Upper lobe of left lung (tissue), 6 donors: Measurements from ENCODE around the gene ATP6V1F. TPM values are rescaled to one million over a fixed set of nuclear protein-coding genes. Genes with fewer than 3 reads are reported as not detected.

ENCODE experiments used
- ATAC-seq, 2 donors: fragments of 200-7000 bp; cut with Tn5 transposase; one replicate each; pipeline ENCODE4 v1.9.1; 2022; ENCODE audit warnings: mild to moderate bottlenecking in 2 of 2, moderate library complexity in 2 of 2; ENCODE audit not compliant: low FRiP score in 2 of 2
- DNase-seq, 2 donors: peaks; one replicate each; pipeline ENCODE4 v3.0.0-alpha.2; 2019 to 2020
- H3K27ac ChIP-seq, 4 donors: fragments of 200-600 bp; sonication (generic); one replicate each; pipeline ENCODE4 v1.5.1; 2016 to 2019
- H3K27me3 ChIP-seq, 4 donors: fragments of 200-600 bp; sonication (generic); one replicate each; pipeline ENCODE4 v1.5.1; 2017 to 2019
- H3K36me3 ChIP-seq, 4 donors: fragments of 200-600 bp; sonication (generic); one replicate each; pipeline ENCODE4 v1.5.1; 2016 to 2019
- H3K4me1 ChIP-seq, 4 donors: fragments of 200-600 bp; sonication (generic); one replicate each; pipeline ENCODE4 v1.5.1; 2018 to 2019
- H3K4me3 ChIP-seq, 4 donors: fragments of 200-600 bp; sonication (generic); one replicate each; pipeline ENCODE4 v1.5.1; 2017 to 2019; ENCODE audit warnings: mild to moderate bottlenecking in 2 of 4, moderate library complexity in 1 of 4
- H3K9me3 ChIP-seq, 4 donors: fragments of 200-600 bp; sonication (generic); one replicate each; pipeline ENCODE4 v1.5.1; 2018 to 2019
- EP300 ChIP-seq, 4 donors: sonication (generic); formaldehyde crosslinking; IDR thresholded peaks; one replicate each; pipeline ENCODE4 v1.5.1; 2017; ENCODE audit warnings: antibody characterized with exemption in 4 of 4, control low read depth in 2 of 4
- POLR2A ChIP-seq, 4 donors: fragments of 450-650 bp; IDR thresholded peaks; one replicate each; pipeline ENCODE4 v1.5.1; 2016 to 2017; ENCODE audit warnings: antibody characterized with exemption in 4 of 4, mild to moderate bottlenecking in 2 of 4
- POLR2AphosphoS5 ChIP-seq, 2 donors: sonication (generic); formaldehyde crosslinking; IDR thresholded peaks; one replicate each; pipeline ENCODE4 v1.5.1; 2017; ENCODE audit warnings: antibody characterized with exemption in 2 of 2
- WGBS, 2 donors: methylation state at CpG; one replicate each; pipeline ENCODE4 v1.1.5; 2017 to 2018; 5-methylcytosine and 5-hydroxymethylcytosine counted together
- total RNA-seq, 6 donors: library from RNA; depleted of rRNA in 4 of 6; stranded (reverse); fragments of >200 nt in 4 of 6; gene quantifications; one replicate each; pipeline versions ENCODE4 v1.1.0 to v1.2.1, GENCODE V29; 2016 to 2021
- TF ChIP-seq, protein P1 (sequence below), 6 experiments: fragments of 450-650 bp in 4 of 6; fragments of 200-600 bp in 2 of 6; sonication (generic) in 2 of 6; IDR thresholded peaks; one replicate each; pipeline ENCODE4 v1.5.1; 2016 to 2019; ENCODE audit warnings: antibody characterized with exemption in 6 of 6
- donor health status: DM: no; HTN: no; CAD: no; lungs with moderate emphysema.
- donor health status: DM: no; HTN: yes; CAD: no; lungs with severe emphysema.

Gene ATP6V1F
- total RNA-seq, 6 donors from 2014 or later, result 99.8 to 224 (median 156) TPM

GRCh38 chr7:128863433-128863989 lies 855 bp downstream of the ATP6V1F start:
- Histone ChIP-seq H3K36me3 (peaks cover 0 to 19% (median 16%) of the 10 kb centered on the region in 4 donors), H3K27ac (peak overlapping the region; percentile 71 to 94 (median 82)), H3K9me3 (no peaks in the 10 kb centered on the region), H3K4me1 (peaks cover 16 to 31% (median 20%) of the 10 kb centered on the region in 4 donors), H3K4me3 (peak overlapping the region; percentile 63 to 87 (median 80)), H3K27me3 (no peaks in the 10 kb centered on the region)
- 0 to 1% methylated on average over 6 of the region's 6 CpGs for WGBS, 2 donors
- DNase-seq (peak in 1 of 2 donors; percentile 62), ATAC-seq (peak; percentile 58 to 65)
- TF ChIP-seq POLR2A (IDR thresholded peaks at IDR 0.05), result no peak
- no peak for TF ChIP-seq EP300 (IDR thresholded peaks at IDR 0.05)
- TF ChIP-seq, protein P1, sequence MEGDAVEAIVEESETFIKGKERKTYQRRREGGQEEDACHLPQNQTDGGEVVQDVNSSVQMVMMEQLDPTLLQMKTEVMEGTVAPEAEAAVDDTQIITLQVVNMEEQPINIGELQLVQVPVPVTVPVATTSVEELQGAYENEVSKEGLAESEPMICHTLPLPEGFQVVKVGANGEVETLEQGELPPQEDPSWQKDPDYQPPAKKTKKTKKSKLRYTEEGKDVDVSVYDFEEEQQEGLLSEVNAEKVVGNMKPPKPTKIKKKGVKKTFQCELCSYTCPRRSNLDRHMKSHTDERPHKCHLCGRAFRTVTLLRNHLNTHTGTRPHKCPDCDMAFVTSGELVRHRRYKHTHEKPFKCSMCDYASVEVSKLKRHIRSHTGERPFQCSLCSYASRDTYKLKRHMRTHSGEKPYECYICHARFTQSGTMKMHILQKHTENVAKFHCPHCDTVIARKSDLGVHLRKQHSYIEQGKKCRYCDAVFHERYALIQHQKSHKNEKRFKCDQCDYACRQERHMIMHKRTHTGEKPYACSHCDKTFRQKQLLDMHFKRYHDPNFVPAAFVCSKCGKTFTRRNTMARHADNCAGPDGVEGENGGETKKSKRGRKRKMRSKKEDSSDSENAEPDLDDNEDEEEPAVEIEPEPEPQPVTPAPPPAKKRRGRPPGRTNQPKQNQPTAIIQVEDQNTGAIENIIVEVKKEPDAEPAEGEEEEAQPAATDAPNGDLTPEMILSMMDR (IDR thresholded peaks at IDR 0.05), result peak; percentile 31 to 60 (median 44)

- Histone ChIP-seq H3K36me3 (peaks cover 0 to 19% (median 16%) of the 10 kb centered on the region in 4 donors), H3K4me1 (peaks cover 32 to 43% (median 32%) of the 10 kb centered on the region in 4 donors), H3K27me3 (peaks cover 0 to 8% (median 3%) of the 10 kb centered on the region in 4 donors), H3K27ac (no peak overlapping the region), H3K9me3 (no peaks in the 10 kb centered on the region), H3K4me3 (no peak overlapping the region)
- ATAC-seq (no peak), DNase-seq (no peak)
- TF ChIP-seq EP300 (IDR thresholded peaks at IDR 0.05) (no peak), POLR2A (IDR thresholded peaks at IDR 0.05) (no peak), POLR2AphosphoS5 (IDR thresholded peaks at IDR 0.05) (no peak)
- TF ChIP-seq, protein P1 (IDR thresholded peaks at IDR 0.05), result no peak
- 95 to 97% methylated on average over 11 to 12 of the region's 12 CpGs for WGBS, 2 donors
Observed at GRCh38 chr7:128865303-128865702, 2.6 kb downstream of the ATP6V1F start.

DNA sequence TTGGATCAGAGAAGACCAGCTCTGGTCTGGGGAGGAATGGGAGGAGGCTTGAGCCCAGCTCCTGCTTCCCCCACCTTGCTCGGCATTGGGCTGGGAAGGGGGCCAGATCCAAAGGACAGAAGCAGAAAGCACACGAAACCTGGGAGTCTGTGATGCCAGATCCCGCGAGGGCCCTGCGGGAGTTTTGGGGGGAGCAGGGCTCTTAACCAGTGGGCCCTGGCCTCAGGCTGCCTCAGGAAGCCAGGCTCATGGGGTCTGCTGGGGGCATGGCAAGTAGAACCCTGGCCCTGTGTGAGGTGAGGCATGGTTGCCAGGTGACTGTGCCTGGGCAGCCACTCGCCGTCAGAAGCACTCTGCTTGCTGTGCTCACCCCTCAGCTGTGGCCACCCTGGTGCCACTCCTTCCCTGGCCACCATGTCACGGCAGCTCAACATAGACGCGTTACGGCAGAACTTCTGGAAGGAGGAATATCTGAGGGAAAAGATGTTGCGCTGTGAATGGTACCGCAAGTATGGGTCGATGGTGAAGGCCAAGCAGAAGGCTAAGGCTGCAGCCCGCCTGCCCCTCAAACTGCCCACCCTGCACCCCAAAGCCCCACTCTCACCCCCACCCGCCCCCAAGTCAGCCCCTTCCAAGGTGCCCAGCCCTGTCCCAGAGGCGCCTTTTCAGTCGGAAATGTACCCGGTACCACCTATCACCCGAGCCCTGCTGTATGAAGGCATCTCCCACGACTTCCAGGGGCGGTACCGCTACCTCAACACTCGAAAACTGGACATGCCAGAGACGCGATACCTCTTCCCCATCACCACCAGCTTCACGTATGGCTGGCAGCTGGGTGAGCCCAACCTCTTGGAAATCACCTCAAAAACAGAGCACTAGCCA lies 3.6 kb downstream of the ATP6V1F start:
- no peak overlapping the region for H3K4me3 ChIP-seq
- DNase-seq (peak in 1 of 2 donors; percentile 46), ATAC-seq (no peak)
- TF ChIP-seq POLR2A (IDR thresholded peaks at IDR 0.05) (no peak), EP300 (IDR thresholded peaks at IDR 0.05) (no peak), POLR2AphosphoS5 (IDR thresholded peaks at IDR 0.05) (no peak)
- TF ChIP-seq, protein P1 (IDR thresholded peaks at IDR 0.05), result no peak
- no peak overlapping the region for H3K27ac ChIP-seq
- 94 to 95% methylated on average over 24 to 26 of the region's 27 CpGs for WGBS, 2 donors
- H3K9me3 ChIP-seq, result no peaks in the 10 kb centered on the region
- H3K27me3 ChIP-seq, result peaks cover 0 to 8% (median 3%) of the 10 kb centered on the region in 4 donors
- peaks cover 32 to 43% (median 32%) of the 10 kb centered on the region in 4 donors for H3K4me1 ChIP-seq
- peaks cover 0 to 19% (median 16%) of the 10 kb centered on the region in 4 donors for H3K36me3 ChIP-seq

DNA sequence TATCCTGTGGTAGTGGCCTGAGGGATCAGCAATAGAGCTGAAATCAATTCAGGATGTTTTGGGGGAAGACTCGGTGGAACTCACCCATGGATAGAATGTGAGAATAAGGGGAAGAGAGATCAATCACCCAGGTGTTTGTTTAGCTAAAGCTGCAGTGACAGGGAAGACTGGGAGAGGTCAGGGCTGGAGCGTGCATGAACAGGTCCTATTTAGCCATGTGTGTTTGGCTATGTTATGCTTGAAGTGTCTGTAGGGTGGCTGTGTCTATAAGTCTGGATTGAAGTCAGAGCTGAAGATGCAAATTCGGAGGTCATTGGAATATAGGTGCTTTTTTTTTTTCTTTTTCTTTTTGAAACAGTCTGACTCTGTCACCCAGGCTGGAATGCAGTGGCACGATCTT lies 4.6 kb downstream of the ATP6V1F start:
- Histone ChIP-seq H3K4me3 (no peak overlapping the region), H3K9me3 (no peaks in the 10 kb centered on the region), H3K4me1 (peaks cover 28 to 40% (median 31%) of the 10 kb centered on the region in 4 donors), H3K27ac (no peak overlapping the region), H3K36me3 (peaks cover 0 to 19% (median 16%) of the 10 kb centered on the region in 4 donors), H3K27me3 (peaks cover 0 to 8% (median 3%) of the 10 kb centered on the region in 4 donors)
- TF ChIP-seq POLR2A (IDR thresholded peaks at IDR 0.05) (no peak), EP300 (IDR thresholded peaks at IDR 0.05) (no peak), POLR2AphosphoS5 (IDR thresholded peaks at IDR 0.05) (no peak)
- TF ChIP-seq, protein P1 (IDR thresholded peaks at IDR 0.05), result no peak
- 84 to 91% methylated on average over 4 of the region's 4 CpGs for WGBS, 2 donors
- DNase-seq, result no peak
- no peak for ATAC-seq
